Ectodermal cell (in vitro differentiated cells): Measurements from ENCODE around the gene ANKH.

Experiments used
- H3K27ac ChIP-seq: 2 replicates; pipeline ENCODE4 v1.7.0; 2013; ENCODE audit warnings: mild to moderate bottlenecking, low read depth, low read length; ENCODE audit not compliant: insufficient read depth, poor library complexity, severe bottlenecking
- H3K27me3 ChIP-seq: 2 replicates; pipeline ENCODE4 v1.7.0; 2013; ENCODE audit warnings: mild to moderate bottlenecking, low read length; ENCODE audit not compliant: insufficient read depth, control insufficient read depth, poor library complexity, severe bottlenecking
- H3K36me3 ChIP-seq: one replicate; pipeline ENCODE4 v1.7.0; 2013; ENCODE audit warnings: low read length; ENCODE audit not compliant: control insufficient read depth, insufficient read depth
- H3K4me1 ChIP-seq: one replicate; pipeline ENCODE4 v1.7.0; 2013; ENCODE audit warnings: low read length; ENCODE audit not compliant: control insufficient read depth, insufficient read depth
- H3K4me3 ChIP-seq: 2 replicates; pipeline ENCODE4 v1.7.0; 2013; ENCODE audit warnings: low read depth, low read length, control low read depth; ENCODE audit not compliant: insufficient read depth
- H3K9me3 ChIP-seq: 2 replicates; pipeline ENCODE4 v1.7.0; 2013; ENCODE audit warnings: mild to moderate bottlenecking, low read length, moderate library complexity; ENCODE audit not compliant: control insufficient read depth
- WGBS, 2 experiments: methylation state at CpG; one replicate each; pipeline ENCODE4 v1.1.7; 2013; ENCODE audit warnings: missing lambda C conversion rate in 2 of 2; 5-methylcytosine and 5-hydroxymethylcytosine counted together

The ANKH gene

DNA sequence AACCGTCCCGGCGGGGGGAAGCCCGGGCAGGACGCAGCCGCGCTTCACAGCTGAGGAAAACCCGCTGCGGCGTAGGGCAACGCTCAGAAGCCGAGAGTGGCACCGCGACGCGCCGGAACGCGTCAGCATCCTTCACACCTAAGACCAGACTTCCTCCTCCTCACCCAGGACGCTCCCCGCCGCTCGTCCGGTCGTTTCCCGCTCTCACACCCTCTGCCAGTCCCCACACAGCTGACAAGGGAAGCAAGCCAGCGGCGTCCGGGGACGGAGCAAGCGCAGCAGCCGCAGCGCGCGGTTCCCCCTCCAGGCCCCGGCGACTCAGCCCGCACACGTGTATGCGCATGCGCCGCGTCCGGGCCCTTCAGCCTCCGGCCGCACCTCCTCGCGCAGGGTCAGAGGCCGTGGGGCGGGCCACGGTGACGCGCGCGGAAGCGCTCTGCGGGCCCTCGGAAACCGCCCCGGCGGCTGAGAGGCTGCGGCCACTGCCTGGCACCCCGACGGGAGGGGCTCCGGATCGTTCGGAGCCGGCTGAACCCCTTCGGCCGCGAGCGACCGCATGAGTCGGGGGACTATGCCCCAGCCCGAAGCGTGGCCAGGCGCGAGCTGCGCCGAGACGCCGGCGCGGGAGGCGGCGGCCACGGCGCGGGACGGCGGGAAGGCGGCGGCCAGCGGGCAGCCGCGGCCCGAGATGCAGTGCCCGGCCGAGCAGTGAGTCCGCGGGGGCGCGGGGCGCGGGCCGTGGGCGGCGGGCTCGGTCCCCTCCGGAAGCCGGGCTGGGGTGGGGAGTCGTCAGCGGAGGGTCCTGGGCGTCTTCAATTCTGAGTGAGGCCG, 207.1 kb downstream of the ANKH start, which contains the start of gene OTULIN:
OTULIN (plus strand) TSS at position 449 of the 831 bp plus-strand sequence; CDS start at position 557, 108 bp downstream.
- peak within 1 kb of the TSS; percentile 74 for H3K4me3 ChIP-seq
- H3K36me3 ChIP-seq = no peaks in the 10 kb centered on the region
- H3K4me1 ChIP-seq = no peaks in the 10 kb centered on the region

DNA sequence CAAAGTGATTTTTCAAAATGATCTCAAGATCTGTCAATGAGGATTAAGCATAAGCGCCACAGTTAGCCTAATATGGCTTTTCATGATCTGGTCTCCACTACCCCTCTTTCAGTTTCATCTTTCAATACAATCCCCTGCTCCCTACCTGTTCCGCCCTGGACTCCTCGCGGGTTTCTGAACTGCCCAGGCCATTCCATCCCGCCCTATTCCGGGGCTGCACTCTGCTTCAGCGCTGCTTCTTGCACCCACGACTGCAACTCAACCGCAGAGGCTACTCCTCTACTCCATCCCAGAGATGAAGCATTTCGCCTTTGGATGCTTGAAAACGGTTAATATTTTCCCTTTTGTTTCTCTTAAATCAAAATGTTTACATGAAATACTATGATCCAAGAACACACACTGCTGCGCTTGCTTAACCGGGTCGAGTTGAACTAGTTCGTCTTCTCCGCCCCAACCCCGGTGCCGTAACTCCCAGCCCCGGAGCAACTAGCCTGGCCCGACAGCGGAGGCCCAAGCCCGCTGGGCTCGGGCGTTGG, 207.8 kb downstream of the ANKH start:
- Histone ChIP-seq H3K27ac (no peak overlapping the region), H3K36me3 (no peaks in the 10 kb centered on the region), H3K4me1 (no peaks in the 10 kb centered on the region), H3K27me3 (peaks cover 10% of the 10 kb centered on the region), H3K9me3 (no peaks in the 10 kb centered on the region), H3K4me3 (peak overlapping the region; percentile 74)
- 8% methylated on average over 24 of the region's 24 CpGs for WGBS, 2 experiments

More for the DNA sequence above, 207.1 kb downstream of the ANKH start, which contains the start of gene OTULIN:
- Histone ChIP-seq H3K9me3 (no peaks in the 10 kb centered on the region), H3K27me3 (peaks cover 10% of the 10 kb centered on the region), H3K27ac (no peak within 1 kb of the TSS)
- WGBS, 2 experiments = 0 to 1% methylated on average over 115 of the region's 115 CpGs

DNA sequence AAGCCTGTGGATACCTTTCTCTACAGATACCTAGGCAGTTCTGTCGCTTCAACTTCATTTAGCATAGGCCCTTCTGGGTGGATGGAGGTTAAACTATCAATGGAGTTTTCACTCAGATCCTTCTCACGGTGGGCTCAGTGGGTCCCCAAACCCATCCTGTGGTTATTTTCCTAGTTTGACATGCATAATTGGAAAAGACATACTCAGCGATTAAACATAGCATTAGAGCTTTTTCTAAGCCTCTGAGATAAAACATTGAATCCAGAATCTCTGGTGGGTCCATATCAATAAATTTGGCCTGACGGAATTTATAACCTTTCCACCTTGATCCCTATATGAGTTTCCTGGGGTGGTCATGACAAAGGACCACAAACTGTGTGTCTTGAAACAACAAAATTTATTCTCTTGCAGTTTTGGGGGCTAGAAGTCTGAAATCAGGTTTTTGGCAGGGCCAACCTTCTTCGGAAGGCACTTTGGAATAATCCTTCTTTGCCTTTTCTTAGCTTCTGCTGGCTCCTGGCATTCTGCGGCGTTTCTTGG, 208.8 kb downstream of the ANKH start:
- no peaks in the 10 kb centered on the region for H3K36me3 ChIP-seq
- peaks cover 10% of the 10 kb centered on the region for H3K27me3 ChIP-seq
- H3K4me1 ChIP-seq = no peaks in the 10 kb centered on the region
- H3K9me3 ChIP-seq = no peaks in the 10 kb centered on the region
- WGBS, 2 experiments = 95 to 97% methylated on average over 6 to 7 of the region's 7 CpGs
- H3K4me3 ChIP-seq = no peak overlapping the region
- no peak overlapping the region for H3K27ac ChIP-seq

DNA sequence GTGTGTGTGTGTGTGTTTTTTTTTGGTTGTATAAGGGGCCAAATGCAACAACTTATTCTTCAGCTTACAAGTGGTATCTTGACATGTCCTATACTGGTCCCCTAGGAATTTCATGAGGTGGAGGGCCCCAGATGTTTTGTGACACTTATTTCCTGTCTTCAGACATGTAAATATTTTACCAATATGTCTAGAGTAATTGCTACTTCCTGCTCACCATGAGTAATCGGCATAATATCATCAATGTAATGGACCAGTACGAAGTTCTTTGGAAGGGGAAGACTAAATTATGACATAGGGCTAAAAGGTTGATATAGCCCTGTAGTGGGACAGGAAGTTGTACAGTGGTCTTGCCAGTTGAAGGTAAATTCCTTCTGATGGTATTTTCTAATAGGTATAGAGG, 210.7 kb downstream of the ANKH start:
- Histone ChIP-seq H3K9me3 (no peaks in the 10 kb centered on the region), H3K4me3 (no peak overlapping the region), H3K4me1 (no peaks in the 10 kb centered on the region), H3K27ac (no peak overlapping the region), H3K27me3 (peaks cover 10% of the 10 kb centered on the region), H3K36me3 (no peaks in the 10 kb centered on the region)
- WGBS, 2 experiments = 88 to 94% methylated on average over 2 of the region's 2 CpGs

DNA sequence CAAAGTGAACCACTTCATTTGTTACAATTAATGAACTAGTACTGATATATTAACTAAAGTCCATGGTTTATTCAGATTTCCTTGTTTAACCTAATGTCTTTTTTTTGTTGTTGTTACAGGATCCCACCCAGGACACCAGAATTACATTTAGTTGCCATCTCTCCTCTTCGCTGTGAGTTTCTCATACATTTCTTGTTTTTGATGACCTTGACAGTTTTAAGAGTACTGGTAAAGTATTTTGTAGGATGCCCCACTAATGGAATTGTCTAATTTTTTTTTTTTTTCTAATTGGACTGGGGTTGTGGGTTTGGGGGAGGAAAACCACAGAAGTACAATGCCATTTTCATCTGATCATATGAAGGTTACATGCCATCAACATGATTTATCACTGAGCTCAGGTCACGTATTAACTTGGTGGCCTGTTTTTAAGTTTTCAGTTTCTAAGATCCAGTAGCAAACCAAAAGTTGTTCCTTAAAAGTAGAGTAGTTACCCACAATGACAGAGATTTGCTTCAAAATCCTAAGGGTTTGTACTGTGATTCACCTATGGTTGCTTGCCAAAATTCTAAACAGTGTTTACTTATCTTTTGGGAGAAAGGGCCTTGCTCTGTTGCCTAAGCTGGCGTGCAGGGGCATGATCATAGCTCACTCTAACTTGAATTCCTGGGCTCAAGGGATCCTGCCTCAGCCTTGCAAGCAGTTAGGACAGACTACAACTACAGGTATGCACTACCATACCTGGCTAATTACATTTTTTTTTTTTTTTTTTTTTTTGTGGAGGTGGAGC, 211.6 kb downstream of the ANKH start:
- Histone ChIP-seq H3K36me3 (no peaks in the 10 kb centered on the region), H3K9me3 (no peaks in the 10 kb centered on the region), H3K4me1 (no peaks in the 10 kb centered on the region), H3K4me3 (no peak overlapping the region), H3K27me3 (peaks cover 5% of the 10 kb centered on the region), H3K27ac (no peak overlapping the region)
- 86 to 88% methylated on average over 3 of the region's 3 CpGs for WGBS, 2 experiments

GRCh38 chr5:14656898-14657297, 214.7 kb downstream of the ANKH start:
- no peaks in the 10 kb centered on the region for H3K27me3 ChIP-seq
- no peaks in the 10 kb centered on the region for H3K36me3 ChIP-seq
- 50% methylated on average over 2 of the region's 2 CpGs; no CpG with 5 or more reads in 1 of the 2 experiments for WGBS, 2 experiments
- no peaks in the 10 kb centered on the region for H3K4me1 ChIP-seq
- H3K27ac ChIP-seq = no peak overlapping the region
- no peak overlapping the region for H3K4me3 ChIP-seq
- H3K9me3 ChIP-seq = no peaks in the 10 kb centered on the region

GRCh38 chr5:14655146-14655741, 216.3 kb downstream of the ANKH start:
- Histone ChIP-seq H3K9me3 (no peaks in the 10 kb centered on the region), H3K4me1 (no peaks in the 10 kb centered on the region), H3K4me3 (no peak overlapping the region), H3K36me3 (no peaks in the 10 kb centered on the region), H3K27ac (no peak overlapping the region), H3K27me3 (no peaks in the 10 kb centered on the region)
- WGBS, 2 experiments = 63 to 78% methylated on average over 3 to 4 of the region's 4 CpGs
